ENCODE results near the gene GOSR2.

The GOSR2 gene

DNA sequence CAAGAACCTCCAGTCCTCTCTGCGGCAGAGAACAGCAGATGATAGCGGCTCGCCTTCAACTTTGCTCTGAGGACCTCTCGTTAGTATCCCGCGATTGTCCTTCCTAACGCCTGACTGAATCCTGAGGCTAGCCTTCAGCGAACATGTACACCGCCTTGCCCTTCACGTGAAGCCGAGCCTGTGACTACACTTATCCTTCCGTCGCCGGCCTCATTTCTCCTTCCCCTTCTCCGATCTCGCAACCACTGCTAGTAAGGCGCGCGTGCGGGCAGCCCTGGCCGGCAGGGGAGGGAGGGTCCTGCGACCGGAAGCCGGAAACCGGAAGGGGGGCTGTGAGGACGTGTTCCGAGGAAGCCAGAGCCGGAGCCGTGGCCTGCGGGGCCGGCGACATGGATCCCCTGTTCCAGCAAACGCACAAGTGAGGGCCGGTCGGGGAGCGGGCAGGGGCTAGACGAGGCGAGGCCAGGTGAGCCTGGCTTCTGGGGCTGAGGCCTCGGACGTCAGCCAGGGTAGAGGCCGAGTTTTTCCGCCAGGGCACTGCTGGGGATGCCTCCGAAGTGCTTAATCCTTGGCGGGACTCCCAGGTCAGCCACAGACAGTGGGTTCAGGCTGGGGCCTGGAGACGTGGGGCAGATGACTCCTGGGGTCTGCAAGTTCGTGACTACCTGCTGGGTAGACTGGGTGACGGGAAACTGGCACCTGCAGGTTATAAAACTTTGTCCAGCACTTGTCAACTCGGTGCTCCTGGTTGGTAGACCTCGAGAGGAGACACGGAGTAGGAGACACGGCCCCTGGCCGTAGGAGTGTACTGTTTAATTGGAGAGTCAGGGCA is at the start of gene GOSR2:
GOSR2 (plus strand) TSS at position 357 of the 832 bp plus-strand sequence; CDS start at position 390, 33 bp downstream.
- DNase-seq: peak; percentile 99

DNA sequence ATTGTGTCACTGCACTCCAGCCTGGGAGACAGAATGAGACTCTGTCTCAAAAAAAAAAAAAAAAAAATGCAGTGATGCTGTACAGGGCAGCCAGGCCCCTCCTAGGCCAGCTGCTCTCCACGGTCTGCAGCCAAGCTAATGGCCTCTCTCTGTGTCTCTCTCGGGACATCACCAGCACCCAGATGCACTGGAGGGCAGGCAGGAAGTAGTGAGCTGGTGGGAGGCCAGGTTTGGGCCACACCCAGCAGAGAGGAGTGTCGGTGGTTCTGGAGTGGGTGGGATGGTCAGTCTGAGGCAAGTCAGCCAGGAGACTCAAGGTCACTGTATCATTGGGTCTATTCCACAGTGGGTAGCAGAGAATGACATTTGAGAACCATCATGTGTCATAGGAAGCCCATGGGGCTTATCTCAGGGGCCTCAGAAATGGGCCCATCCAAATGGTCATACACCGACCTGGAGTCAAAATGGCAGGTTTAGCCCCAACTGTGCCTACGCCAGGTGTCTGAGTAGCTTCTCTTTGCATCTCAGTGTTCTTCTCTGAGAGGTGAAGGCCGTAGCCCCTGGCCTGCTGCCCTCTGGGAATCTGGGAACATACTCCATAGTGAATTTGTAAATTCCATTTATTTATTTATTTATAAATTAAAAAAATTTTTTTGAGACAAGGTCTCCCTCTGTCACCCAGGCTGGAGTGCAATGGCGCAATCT is 48.9 kb upstream of the GOSR2 start:
- DNase-seq: peak; percentile 81

DNA sequence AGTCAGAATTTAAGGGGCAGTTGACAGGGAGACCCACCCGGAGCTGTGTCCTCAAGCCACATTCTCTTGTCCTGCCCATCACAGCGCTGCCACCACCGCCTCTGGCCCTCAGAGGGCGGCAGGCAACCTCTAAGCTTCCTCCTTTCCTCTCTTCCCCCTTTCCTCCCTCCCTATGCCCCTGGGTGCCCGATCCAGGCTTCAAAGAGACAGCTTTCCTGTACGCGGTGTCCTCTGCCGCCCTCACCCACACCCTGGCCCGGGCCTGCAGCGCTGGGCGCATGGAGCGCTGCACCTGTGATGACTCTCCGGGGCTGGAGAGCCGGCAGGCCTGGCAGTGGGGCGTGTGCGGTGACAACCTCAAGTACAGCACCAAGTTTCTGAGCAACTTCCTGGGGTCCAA is 48.1 kb upstream of the GOSR2 start:
- peak; percentile 34 for DNase-seq

DNA sequence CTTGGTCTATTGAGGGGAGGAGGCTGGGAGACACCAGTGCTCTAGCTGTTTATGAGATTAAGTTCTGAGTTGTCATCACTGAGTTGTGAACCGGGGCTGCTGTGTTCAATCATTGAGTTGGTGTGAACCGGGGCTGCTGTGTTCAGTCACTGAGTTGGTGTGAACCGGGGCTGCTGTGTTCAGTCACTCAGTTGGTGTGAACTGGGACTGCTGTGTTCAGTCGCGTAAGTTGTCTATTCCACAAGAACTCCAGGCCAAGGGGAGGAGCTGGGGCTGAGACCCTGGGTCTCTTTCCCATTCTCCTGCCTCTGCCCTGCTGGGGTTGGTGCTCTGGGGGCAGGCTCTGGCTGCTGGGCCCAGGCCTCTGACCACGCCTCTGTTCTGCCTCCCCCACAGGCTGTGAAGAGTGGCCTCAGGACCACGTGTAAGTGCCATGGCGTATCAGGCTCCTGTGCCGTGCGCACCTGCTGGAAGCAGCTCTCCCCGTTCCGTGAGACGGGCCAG is 47.1 kb upstream of the GOSR2 start:
- peak; percentile 99 for DNase-seq

DNA sequence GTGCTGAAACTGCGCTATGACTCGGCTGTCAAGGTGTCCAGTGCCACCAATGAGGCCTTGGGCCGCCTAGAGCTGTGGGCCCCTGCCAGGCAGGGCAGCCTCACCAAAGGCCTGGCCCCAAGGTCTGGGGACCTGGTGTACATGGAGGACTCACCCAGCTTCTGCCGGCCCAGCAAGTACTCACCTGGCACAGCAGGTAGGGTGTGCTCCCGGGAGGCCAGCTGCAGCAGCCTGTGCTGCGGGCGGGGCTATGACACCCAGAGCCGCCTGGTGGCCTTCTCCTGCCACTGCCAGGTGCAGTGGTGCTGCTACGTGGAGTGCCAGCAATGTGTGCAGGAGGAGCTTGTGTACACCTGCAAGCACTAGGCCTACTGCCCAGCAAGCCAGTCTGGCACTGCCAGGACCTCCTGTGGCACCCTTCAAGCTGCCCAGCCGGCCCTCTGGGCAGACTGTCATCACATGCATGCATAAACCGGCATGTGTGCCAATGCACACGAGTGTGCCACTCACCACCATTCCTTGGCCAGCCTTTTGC is 46.5 kb upstream of the GOSR2 start:
- DNase-seq: peak; percentile 99

DNA sequence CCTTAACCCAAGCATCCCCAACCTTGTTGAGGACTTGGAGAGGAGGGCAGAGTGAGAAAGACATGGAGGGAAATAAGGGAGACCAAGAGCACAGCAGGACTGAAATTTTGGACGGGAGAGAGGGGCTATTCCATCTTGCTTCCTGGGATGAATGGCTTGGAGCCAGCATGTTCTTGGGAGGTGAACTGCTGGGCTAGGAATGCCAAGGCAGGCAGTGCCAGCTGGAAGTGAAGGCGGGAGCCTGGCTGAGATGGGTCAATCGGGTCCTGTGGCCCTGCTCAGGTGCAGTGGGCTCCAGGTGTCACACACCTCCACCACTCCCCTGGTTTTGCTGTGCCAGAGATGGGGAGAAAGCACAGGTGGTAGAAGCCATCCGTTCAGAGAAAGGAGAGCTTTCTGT is 46.0 kb upstream of the GOSR2 start:
- no peak for DNase-seq

DNA sequence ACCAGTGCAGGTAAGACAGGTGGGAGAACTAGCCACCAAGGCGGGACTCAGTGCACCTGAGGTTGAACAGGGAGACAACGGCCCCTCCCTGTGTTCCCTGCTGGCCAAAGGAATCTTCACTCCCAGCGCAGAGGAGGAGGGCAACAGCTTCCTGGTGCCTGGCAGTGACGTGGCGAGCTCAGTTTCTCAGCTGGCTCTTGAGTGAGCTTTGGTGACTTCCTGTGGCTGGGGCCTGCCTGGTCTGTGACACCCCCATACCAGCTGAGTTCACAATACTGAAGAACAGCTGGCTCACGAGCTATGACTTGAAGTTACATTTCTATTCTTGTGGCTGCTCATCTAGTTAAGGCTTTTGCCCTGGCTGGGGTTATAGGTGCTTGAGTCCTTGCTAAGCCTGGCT is 45.5 kb upstream of the GOSR2 start:
- DNase-seq: no peak

DNA sequence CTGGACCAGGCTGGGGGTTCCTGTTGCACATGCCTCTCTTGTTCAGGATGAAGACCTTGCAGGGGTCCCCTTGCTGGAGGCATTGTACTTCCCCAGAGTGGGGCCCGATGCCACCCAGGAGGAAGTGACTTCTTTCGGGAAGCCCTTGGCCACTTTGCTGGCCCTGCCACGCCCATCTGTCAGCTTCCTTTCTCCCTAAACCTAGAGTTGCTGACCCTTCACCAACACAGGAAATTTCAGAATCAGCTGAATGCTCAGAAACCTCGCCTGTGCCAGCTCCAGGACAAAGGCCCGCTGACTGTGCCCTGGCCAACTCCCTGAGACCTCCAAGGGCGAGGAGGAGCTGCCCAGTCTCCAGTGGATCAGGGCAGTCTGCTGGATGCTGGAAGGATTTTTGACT is 44.9 kb upstream of the GOSR2 start:
- no peak for DNase-seq

DNA sequence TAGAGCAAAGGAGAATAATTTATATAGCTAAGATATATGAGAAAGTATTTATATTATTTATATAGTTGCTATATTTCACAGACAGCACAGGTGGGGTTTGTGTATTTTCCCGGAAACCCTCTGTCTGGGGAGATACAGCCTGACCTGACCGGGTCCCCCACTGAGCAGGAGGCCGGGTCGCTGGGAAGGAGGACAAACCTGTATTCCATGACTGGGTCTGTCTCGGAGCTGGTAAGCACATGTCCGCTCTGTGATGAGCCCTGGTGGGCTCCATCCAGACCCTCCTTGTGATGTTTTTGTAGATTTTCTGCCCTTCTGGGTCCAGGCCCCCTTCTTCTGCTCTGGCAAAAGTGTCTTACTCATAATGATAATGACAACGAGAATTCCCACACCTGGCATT is 43.9 kb upstream of the GOSR2 start:
- DNase-seq: no peak

DNA sequence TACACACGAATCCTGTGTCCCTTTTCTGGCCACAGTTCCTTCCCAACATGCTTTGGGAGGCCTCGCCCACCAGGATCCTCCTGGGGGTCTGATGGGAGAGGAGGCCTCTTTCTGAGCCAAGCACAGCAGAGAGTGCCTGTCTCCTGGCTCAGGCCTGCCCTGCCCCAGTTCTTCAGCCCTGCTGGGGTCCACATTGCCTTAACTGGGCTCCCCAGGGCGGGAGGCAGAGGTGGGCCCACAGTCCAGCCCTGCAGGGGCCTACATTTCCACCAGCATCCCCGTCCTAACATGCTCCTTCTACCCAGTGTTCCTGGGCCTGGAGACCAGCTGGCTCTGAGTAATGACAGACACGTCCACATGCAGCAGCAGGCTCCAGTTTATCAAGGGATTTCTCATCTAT is 41.9 kb upstream of the GOSR2 start:
- no peak for DNase-seq

DNA sequence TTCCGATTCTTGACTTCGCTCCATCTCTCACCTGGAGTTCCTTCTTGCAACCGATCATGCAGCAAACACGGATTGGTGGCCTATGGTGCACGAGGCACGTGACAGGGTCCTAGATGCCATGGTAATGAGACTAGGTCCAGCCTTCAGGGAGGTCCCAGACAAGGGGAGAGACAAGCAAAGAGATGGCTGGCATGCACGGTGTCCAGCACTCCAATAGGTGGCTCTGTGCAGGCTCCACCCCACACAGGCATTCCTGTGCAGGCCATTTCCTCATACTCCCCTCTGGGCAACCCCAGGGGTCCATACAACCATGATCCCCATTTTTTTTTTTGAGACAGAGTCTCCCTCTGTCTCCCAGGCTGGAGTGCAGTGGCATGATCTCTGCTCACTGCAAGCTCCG is 40.3 kb upstream of the GOSR2 start:
- no peak for DNase-seq

DNA sequence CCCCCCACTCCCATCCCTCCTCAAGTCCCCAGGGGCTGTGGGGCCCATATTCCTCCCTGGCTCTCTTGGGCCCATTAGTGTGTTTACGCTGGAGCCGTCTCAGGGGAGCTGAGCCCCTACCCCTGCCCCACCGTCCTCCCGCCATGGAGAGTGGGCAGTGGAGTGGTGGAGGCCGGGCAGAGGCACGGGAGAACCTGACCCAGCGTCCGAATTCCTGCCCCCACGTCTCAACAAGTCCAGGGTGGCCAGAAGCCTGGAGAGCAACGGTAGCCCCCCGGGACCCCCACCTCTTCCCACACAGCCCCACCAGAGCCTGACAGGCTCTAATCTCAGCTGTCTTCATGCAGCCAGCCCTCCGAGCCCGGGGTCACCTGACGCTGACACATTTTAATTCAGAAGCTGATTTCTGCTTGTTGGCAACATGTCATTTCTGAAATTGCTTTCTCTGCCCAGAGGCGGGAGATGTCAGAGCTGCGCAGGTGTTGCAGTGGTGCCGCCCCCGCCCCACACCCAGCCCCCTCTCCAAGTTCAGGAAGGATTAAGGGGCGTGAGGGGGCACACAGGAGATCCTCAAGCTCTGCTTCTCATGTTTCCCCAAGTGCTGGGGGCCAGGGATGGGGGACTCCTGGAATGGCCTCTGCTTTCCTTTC is 39.0 kb upstream of the GOSR2 start:
- DNase-seq: no peak

DNA sequence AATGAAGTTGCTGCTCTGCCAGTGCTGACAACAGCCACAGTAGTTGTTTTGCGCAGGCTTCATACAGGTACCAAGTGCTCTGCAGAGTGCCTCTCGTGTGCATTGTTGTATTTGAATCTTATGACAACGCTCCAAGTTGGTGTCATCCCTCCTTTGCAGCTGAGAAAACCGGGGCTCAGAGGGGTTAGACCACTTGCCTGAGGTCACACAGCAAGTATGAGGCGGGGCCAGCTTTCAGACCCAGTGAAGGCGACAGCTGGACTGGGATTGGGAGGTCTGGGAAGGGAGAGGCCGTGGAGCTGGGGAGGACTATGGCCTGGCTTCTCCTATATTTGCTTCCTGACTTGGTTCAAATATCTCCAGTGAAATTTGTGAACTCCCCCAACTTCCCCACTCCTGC is 38.4 kb upstream of the GOSR2 start:
- no peak for DNase-seq

DNA sequence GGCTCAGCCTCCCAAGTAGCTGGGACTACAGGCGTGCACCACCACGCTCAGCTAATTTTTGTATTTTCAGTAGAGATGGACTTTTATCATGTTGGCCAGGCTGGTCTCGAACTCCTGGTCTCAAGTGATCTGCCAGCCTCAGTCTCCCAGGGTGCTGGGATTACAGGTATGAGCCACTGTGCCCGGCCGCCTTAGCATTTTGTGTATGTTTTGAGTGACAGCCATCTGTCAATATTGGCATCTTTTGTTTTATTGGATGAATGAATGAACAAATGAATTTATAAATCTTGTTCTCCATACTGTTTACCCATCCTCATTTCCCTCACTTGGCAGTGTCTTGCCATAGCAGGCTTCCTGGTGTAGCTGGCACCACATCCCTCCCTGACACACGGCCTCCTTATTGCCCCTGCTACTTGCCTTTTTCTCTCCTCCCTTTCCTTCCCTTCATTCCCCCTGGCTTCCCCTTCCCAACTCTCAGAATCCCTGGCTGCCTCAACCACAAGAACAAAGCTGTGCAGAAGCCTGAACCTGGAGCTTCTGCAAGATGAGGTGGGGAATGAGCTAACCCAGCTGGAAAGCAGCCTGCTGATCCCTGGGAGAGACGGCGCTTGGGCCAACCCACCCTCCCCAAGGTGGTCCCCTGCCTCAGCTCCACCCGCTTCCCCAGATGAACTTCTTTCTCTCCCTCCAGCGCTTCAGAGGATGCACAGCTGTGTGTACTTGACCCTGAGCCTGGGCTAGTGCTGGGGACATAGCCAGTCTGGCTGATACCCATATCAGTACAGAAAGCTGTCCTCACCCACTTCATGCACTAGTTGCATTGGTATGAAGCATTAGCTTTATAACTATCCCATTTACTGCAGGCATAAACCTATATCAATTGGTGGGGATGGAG is 37.3 kb upstream of the GOSR2 start:
- no peak for DNase-seq

DNA sequence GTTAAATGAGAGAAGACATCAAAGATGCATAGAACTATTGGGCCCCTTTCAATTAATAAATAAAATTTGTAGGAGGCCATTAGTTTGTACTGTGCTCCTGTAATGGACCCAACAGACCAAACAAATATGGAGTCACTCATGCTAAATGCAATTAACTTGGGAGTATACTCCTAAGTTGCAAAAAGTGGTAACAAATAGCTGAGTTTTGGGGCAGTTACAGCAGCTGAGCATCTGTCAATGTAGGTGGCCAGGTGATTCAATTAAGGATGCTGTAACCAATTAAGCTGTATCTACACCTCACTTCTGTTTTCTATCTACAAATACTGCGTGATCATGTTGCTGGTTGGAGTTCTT is 36.7 kb upstream of the GOSR2 start:
- no peak for DNase-seq

DNA sequence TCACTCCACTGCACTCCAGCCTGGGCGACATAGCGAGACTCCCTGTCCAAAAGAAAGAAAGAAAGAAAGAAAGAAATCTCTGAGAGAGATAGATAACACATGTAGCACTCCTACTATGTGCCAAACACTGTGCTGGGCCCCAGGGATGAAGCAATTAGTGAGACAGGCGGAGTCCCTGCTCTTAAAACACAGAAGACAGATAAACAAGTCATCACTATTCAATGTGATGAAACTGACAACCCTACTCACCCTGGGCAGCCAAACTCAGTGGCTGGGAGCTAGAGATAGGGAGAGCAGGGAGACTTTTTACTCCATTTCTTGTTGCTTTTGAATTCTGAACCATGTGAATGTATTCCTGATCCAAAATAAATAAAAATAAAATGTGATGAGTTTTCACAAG is 35.2 kb upstream of the GOSR2 start:
- no peak for DNase-seq

DNA sequence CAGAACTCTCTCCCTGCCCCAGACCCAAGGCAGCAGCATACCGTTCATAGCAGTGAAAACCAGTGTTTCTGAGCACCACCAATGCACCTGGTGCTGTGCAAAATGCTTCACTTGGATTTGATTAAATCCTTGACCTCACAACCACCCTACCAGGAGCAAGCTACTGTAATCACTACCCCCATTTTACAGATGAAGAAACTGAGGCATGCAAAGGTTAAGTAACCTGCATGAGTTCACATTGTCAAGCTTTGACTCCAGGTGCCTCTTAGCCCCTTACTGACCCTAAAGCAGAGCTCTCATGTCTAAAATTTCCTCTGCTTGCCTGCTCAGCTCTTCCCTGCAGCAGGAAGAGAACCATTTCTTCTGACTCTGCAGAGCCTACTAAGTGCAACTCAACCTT is 34.2 kb upstream of the GOSR2 start:
- DNase-seq: no peak

DNA sequence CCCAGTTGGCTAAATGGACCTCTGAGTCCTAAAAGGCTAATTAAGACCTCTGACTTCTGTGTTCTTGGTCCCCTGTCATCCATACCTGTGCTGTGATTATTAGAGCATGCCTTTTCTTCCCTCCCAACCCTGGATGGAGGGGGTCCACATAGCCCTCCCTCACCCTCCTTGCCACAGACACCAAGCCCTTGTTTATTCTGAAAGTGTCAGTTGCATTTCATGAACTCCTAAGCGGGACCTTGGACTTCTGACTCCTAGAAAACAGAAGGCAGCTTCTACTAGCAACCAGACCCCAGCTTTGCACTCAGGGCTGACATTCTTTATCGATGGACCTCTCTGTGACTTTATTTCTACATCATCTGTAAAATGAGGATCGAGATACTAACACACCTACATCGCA is 33.4 kb upstream of the GOSR2 start:
- DNase-seq: no peak

DNA sequence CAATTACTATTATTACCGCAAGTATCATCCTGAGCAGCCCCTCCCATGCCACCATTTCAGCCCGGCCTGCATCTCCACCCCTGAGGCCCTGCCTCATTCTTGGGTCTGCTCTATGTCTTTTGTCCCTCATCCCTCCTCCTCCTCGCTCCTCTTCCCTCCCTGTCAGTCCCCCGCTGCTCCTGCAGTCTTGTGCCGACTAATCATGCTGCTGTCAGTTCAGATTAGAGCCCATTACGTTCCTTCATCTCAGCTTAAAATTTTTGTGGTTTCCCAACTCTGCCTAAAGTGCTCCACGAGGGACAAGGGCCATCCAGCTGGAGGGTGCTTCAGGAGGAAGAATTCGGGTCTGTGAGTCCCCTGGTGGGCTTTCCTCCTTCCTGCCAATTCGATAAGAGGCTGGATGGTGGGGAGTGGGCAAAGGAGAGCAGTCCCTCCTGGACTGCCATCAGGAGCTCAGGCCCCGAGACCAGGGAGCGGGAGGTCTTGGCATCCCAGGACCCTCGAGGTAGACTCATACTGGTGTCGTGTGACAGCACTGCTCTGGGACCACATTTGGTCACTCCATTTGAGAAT is 32.9 kb upstream of the GOSR2 start:
- DNase-seq: no peak

DNA sequence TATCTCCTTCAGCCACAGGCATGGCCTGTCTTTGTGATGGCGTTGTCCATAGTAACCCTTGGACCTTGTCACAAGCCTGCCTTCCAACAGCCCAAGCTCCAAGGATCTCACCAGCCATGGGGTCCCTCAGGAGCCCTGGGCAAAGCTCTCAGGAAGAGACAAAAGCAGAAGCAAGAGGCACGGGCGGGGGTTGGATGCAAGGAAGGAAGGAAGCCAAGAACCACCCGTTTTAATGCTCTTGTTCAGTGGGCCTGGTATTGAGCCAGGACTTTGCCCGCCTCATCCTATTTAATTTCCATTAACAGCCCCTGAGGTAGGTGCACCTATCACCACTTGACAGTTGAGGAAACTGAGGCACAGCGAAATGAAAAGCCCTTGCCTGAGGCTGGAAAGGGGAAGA is 32.3 kb upstream of the GOSR2 start:
- no peak for DNase-seq

DNA sequence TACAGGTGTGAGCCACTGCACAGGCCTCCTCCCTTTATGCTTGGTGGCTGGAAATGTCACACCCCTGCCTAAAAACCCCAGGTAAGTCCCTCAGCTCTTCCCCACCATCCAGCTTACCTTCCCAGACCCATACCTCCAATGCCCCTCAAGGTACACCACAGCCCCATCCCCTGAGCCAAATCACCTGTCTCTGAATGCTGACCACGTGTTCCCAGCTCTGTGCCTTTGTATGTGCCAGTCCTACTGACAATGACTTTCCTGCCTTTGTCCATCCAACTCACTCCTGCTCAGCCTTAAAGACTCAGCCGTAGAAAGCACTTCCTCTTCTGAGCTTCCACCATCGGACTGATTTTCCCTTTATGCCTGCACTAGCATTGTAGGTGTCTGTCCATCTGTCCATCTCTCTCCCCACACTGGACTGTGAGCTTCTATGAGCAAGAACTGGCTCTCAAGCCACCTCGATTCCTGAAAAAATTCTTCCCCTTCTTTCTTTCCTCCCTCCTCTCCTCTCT is 30.7 kb upstream of the GOSR2 start:
- DNase-seq: no peak

DNA sequence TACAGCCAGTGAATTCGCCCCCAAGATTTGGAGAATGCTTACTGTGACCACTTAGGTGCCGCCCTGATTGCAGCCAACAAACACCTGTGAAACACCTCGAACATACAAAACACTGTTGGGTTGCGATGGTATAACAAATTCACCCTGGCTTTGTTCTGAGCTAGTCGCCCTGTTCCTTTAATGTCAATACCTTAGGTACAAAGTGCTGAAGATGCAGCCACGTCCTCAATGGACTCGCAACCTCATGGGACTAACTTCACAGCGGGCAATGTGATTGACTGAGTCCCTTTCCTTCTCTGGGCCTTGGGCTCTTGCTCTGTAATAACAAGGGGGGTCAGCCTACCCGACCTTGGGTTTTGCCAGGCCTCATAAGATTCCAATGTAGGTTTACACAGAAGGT is 28.9 kb upstream of the GOSR2 start:
- DNase-seq: no peak
